GM18870 (cell line): ENCODE measurements around the gene UFM1.
"Not testable (repeated sequence)": the region's sequence is repeated elsewhere in the genome, so short reads cannot be mapped to it uniquely, and the experiment has no call there.

ENCODE experiments used
- ATAC-seq: cut with Tn5 transposase; IDR thresholded peaks from one replicate; pipeline ENCODE4 v1.9.1; 2021; ENCODE audit warnings: moderate library complexity; ENCODE audit not compliant: unreplicated experiment

UFM1 gene

DNA sequence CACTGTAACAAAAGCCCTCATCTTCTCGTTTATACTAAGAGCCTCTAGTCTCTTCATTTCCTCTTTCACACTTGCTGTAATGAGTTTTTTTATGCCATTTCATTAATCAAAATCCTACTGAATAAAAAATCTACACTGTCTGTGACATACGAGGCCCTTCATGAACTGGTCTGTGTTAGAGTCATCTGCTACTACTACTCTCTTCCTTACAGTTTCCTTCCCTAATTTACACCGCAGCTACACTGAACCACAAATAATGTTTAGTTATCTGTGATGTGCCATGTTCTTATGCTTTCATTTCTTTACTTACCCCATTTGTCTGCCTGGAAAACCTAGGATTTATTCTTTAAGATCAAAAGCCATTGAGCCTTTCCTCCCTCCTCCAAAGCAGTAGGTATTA, 16.0 kb downstream of the UFM1 start:
- no peak for ATAC-seq

- ATAC-seq = peak; percentile 56
These were observed 17.4 kb downstream of the UFM1 start for GRCh38 chr13:38366954-38367645.

GRCh38 chr13:38369058-38369457, 19.4 kb downstream of the UFM1 start:
- ATAC-seq = no peak

DNA sequence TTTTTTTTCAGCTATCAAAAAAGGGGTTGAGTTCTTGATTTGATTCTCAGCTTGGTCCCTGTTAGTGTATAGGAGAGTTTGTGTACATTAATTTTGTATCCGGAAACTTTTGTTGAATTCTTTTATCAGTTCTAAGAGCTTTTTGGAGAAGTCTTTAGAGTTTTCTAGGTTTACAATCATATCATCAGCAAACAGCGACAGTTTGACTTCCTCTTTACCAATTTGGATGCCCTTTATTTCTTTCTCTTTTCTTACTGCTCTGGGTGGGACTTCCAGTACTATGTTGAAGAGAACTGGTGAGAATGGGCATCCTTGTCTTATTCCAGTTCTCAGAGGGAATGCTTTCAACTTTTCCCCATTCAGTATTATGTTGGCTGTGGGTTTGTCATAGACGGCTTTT, 20.4 kb downstream of the UFM1 start:
- not testable (repeated sequence) for ATAC-seq

DNA sequence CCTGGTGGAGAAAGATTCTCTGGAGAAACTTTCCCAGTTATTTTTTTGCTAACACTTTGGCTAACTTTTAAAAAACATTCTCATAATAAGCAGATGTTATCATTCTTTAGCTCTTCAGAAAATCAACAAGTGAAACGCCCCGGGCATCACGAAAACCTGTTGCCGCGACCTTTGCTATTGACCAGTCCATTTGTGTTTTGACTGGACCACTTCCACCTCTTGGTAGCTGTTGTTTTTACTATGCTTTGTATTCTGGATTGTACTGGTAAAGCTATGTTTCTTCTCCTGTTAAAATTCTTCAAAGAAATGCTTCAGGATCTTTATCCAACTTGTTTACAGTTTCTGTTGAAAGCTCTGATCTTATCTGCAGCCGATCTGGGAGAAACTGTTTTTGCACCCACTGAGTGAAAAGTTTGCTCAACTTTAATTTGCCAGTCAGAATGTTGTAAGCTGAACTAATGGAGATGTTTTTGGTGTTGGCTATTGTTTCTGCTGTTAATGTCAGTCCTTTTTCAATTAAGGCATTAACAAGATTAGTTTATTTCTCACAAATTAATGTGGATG, 23.3 kb downstream of the UFM1 start:
- no peak for ATAC-seq

- no peak for ATAC-seq
These were observed 26.9 kb downstream of the UFM1 start for GRCh38 chr13:38376546-38376945.

DNA sequence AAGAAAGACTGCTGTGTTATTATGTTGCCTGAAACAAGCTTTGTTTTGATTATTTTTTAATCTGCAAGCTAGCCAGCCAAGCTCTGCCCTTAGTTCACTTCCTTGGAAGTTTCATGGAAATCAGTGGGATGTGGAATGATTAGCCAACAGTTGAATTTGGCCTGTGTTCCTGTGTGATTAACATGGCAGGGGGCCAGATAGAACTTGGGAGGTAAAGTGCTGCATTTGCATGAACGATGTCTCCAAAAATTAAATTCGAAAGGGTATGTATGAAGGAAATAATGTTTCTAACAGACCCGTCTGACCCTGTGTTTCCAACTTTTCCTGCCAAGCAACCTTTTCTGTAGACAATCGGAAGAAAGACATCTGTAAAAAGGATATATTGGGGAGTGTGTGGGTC, 32.2 kb downstream of the UFM1 start:
- ATAC-seq = no peak

DNA sequence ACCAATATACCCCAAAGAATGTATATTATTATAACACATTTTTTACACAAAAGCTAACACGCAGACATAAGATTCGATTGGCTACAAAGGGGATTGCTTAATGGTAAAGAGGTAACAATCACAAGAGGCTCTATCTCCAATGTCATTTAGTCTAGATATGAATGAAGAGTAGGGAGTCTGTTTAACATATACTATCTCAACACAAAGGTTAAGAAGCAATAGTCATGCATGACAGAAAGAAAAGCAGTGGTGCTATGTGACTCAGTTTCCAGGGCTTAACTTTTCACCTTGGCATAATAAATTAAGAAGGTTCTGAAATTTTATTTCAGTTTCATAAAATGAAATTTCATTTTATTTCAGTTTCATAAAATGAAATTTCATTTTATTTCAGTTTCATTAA, 33.3 kb downstream of the UFM1 start:
- ATAC-seq = no peak

- no peak for ATAC-seq
These were observed 34.5 kb downstream of the UFM1 start for GRCh38 chr13:38384171-38384570.

DNA sequence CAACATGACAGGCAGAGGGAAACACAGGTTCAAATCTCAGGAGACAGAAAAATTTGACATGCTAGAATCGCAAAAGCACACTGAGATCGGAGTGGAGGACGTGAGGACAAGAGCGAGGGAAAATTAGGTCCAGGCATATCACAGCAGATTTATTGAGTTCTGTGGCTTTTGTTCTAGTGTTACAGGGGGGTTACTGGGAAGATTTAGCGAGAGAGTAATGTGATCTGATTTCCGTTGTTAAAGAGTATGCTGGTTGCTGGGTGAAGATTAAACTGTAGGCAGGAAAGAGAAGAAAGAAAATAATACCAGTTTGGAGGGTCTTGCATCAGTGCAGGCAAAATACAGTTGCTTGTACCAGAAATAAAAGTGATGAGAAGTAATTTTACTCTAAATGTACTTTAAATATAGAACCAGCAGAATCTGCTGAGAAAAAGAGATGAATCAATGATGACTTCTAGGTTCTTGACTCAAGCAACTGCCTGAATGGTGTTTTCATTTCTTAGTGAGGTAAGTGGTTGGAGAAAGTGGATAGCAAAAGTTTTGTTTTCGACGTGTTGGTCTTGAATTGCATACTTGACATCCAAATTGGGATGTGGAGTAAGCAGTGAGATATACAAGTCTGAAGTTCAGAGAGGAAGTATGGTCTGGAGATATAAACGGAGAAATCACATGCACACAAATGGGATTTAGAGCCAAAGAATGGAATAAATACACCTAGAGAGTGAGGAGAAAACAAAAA, 35.7 kb downstream of the UFM1 start:
- ATAC-seq = no peak

DNA sequence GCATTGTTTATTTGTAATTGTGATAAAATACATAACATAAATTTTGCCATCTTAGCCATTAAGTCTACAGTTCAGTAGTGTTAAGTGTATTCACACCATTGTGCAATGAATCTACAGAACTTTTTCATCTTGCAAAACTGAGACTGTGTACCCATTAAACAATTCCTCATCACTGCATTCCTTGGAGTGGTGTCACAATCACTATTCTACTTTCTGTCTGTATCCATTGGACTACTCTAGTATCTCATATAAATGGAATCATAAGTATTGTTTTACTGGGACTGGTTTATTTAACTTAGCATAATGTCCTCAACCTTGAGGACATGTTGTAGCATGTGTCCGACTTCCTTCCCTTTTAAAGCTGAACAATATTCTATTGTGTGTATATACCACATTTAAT, 36.8 kb downstream of the UFM1 start:
- ATAC-seq = no peak

GRCh38 chr13:38391341-38391740, 41.7 kb downstream of the UFM1 start:
- ATAC-seq = no peak

GRCh38 chr13:38394777-38395496, 45.3 kb downstream of the UFM1 start:
- ATAC-seq = no peak

DNA sequence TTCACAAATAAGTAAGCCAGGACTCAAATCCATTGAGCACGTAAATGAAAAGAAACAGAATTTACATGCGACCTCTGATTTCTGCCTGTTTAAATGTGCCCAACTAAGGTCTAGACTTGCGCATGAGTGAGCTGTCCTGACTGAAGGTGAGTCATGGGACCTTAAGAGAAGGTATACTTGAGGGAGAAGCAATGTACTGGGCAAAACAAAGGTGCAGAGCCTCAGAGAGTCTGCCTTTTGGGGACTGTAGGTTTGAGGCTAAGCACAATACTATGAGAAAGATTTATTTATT, 45.8 kb downstream of the UFM1 start:
- ATAC-seq = no peak

- no peak for ATAC-seq
These were observed 49.3 kb downstream of the UFM1 start for GRCh38 chr13:38398711-38399493.

GRCh38 chr13:38399535-38399934, 49.9 kb downstream of the UFM1 start:
- no peak for ATAC-seq

DNA sequence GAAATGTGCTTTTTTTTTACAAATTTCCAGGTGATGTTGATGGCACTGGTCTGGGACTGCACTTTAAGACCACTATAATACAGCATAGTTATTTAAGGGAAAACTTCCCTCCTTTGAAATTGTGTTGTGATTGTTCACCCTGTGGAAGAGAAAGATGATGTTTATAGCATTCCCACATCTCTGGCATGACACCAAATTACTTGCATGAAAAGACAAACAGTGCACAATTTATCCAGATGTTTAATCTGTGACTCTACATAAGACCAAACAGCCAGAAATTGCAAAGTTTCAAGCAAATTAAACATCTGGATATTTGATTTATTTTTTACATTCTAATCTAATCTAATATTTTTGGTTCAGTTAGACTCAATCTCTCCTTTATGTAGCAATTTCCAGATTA, 51.6 kb downstream of the UFM1 start:
- ATAC-seq = no peak

DNA sequence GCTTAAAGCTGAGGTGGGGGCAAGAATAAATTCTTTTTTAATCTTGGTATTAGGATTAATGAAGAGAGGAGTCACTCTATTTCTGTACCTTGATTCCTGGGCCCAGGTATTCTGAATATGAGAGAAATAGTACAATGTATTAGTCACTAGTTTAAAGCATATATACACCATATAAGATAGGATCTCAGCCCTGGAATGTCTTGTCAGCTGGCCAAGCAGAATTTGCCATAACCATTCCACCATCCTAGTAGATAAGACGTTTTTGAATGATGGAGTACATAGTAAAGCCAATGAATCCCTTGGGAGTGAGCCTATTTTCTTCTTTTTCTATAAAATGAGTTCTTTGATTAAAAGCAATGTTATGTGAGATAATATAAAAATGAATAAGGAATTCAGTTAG, 55.6 kb downstream of the UFM1 start:
- ATAC-seq = no peak

- ATAC-seq = no peak
These were observed 60.1 kb downstream of the UFM1 start for GRCh38 chr13:38409771-38410170.

GRCh38 chr13:38412266-38412665, 62.6 kb downstream of the UFM1 start:
- no peak for ATAC-seq
